ENCODE results near the gene RNF44. TPM values are rescaled to one million over a fixed set of nuclear protein-coding genes. Genes with fewer than 3 reads are reported as not detected.

Gene RNF44
- total and polyA plus RNA-seq, 2 donors (not counting 3 experiments of a cell fraction or from before 2014, with no cell fraction given) = 19.8 to 50.2 TPM

DNA sequence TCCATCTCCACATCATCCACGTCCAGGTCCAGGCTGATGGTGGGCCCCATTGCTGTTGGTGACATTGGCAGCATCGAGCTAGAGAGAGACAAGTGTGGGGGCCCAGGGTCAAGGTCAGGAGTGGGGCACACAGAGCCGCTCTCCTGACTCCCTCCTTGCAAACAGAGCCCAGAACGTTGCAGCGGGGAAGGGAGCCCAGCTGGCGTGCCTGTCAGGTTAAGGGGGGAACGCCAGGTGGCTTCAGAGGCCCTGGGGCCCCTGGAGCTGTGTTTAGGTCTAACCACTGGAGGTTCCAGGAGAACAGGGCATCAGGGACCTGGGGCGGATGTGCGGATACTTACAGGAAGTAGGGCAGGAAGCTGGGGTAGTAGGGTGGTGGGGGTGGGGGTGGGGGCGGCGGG, 7.5 kb downstream of the RNF44 start:
- Histone ChIP-seq H3K27me3 (ENCODE audit: control insufficient read depth in 2 of 2, insufficient read depth in 2 of 2, low read length in 2 of 2) (no peaks in the 10 kb centered on the region), H3K9me3 (replicated peaks; ENCODE audit: control insufficient read depth, insufficient read depth, low read length) (no peaks in the 10 kb centered on the region), H3K36me3 (ENCODE audit: control insufficient read depth in 2 of 2, extremely low read depth in 1 of 2, insufficient read depth in 2 of 2, low read length in 2 of 2) (peaks cover 9 to 43% of the 10 kb centered on the region in 2 experiments), H4K20me1 (replicated peaks; ENCODE audit: control insufficient read depth, extremely low read depth, insufficient read depth, low read length) (no peaks in the 10 kb centered on the region), H3K9me1 (replicated peaks; ENCODE audit: control insufficient read depth, extremely low read depth, insufficient read depth, low read length) (no peaks in the 10 kb centered on the region), H2AFZ (ENCODE audit: low read depth, low read length) (no peak overlapping the region), H3K4me3 (replicated peaks in 1 of 3; ENCODE audit: insufficient read depth in 1 of 3, low read depth in 1 of 3, low read length in 3 of 3) (no peak overlapping the region), H3K27ac (ENCODE audit: insufficient read depth, low read depth, low read length) (no peak overlapping the region), H3K79me2 (ENCODE audit: control insufficient read depth, insufficient read depth, low read length) (peaks cover 16% of the 10 kb centered on the region), H3K4me1 (ENCODE audit: control insufficient read depth, extremely low read depth, insufficient read depth, low read length) (peaks cover 18% of the 10 kb centered on the region), H3K9ac (replicated peaks; ENCODE audit: extremely low read depth, insufficient read depth, low read length) (no peak overlapping the region), H3K4me2 (ENCODE audit: insufficient read depth, low read length) (no peak overlapping the region)
- ChIA-PET POLR2A (no interaction called here), CTCF (no interaction called here)
- dilution Hi-C loops (cut with MboI; ENCODE audit: extremely low pct_ligation_motif_present, low sequenced_read_pairs) (no loop called here), intact Hi-C loops (cut with micrococcal nuclease) (loop anchor here (10.0 kb wide), 2 partner anchors 465 to 965 kb away; partner anchors contain the start of gene PDLIM7)
- no peak for FAIRE-seq
- no peak for DNase-seq (ENCODE audit: low read depth, low spot score)
- no TSS peak for BruUV-seq (replicated peaks)
- TF ChIP-seq GATA2 (IDR thresholded peaks at IDR 0.05; ENCODE audit: insufficient read depth, insufficient read length, low read depth, low read length) = no peak
- TF ChIP-seq, protein P1, sequence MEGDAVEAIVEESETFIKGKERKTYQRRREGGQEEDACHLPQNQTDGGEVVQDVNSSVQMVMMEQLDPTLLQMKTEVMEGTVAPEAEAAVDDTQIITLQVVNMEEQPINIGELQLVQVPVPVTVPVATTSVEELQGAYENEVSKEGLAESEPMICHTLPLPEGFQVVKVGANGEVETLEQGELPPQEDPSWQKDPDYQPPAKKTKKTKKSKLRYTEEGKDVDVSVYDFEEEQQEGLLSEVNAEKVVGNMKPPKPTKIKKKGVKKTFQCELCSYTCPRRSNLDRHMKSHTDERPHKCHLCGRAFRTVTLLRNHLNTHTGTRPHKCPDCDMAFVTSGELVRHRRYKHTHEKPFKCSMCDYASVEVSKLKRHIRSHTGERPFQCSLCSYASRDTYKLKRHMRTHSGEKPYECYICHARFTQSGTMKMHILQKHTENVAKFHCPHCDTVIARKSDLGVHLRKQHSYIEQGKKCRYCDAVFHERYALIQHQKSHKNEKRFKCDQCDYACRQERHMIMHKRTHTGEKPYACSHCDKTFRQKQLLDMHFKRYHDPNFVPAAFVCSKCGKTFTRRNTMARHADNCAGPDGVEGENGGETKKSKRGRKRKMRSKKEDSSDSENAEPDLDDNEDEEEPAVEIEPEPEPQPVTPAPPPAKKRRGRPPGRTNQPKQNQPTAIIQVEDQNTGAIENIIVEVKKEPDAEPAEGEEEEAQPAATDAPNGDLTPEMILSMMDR (IDR thresholded peaks at IDR 0.05; ENCODE audit: extremely low read depth in 1 of 2, insufficient read depth in 1 of 2, low read depth in 1 of 2, low read length in 2 of 2) = no peak
- TF ChIP-seq POLR2A (IDR thresholded peaks at IDR 0.05; ENCODE audit: low read depth, low read length) = no peak
- no peak for TF ChIP-seq FOS (IDR thresholded peaks at IDR 0.05; ENCODE audit: borderline replicate concordance, insufficient read depth, low read length)
- TF ChIP-seq MYC (IDR thresholded peaks at IDR 0.05; ENCODE audit: low read depth, low read length) = no peak
- no peak for TF ChIP-seq POLR2AphosphoS5 (IDR thresholded peaks at IDR 0.05; ENCODE audit: insufficient read depth, low read depth, low read length)
- TF ChIP-seq EZH2 (IDR thresholded peaks at IDR 0.05; ENCODE audit: borderline replicate concordance, low read depth, low read length, severe bottlenecking) = no peak
- TF ChIP-seq MAX (IDR thresholded peaks at IDR 0.05; ENCODE audit: insufficient read depth, insufficient read length) = no peak
- no peak for TF ChIP-seq JUN (IDR thresholded peaks at IDR 0.05; ENCODE audit: borderline replicate concordance, insufficient read depth, insufficient read length, low read depth)
